Uterus (tissue), 4 donors: Measurements from ENCODE around the gene IGFBP1. TPM values are rescaled to one million over a fixed set of nuclear protein-coding genes. Genes with fewer than 3 reads are reported as not detected.

Experiments used
- DNase-seq, 2 donors: peaks; one replicate each; pipeline ENCODE4 v3.0.0-alpha.2; 2019 to 2020
- H3K27ac ChIP-seq, 2 donors: fragments of 200-600 bp; sonication (generic); 1 replicate in 1 of 2; 2 replicates in 1 of 2; pipeline ENCODE4 v1.5.1; 2016 to 2018
- H3K27me3 ChIP-seq, 2 donors: fragments of 200-600 bp; sonication (generic); one replicate each; pipeline ENCODE4 v1.5.1; 2018 to 2019; ENCODE audit warnings: control low read depth in 1 of 2
- H3K36me3 ChIP-seq, 2 donors: fragments of 200-600 bp; sonication (generic); one replicate each; pipeline ENCODE4 v1.5.1; 2019; ENCODE audit warnings: control low read depth in 1 of 2
- H3K4me1 ChIP-seq, 2 donors: fragments of 200-600 bp; sonication (generic); one replicate each; pipeline ENCODE4 v1.5.1; 2018 to 2019; ENCODE audit warnings: control low read depth in 1 of 2
- H3K4me3 ChIP-seq, 2 donors: fragments of 200-600 bp; sonication (generic); 1 replicate in 1 of 2; 2 replicates in 1 of 2; pipeline ENCODE4 v1.5.1; 2018 to 2019; ENCODE audit warnings: mild to moderate bottlenecking in 1 of 2
- H3K9me3 ChIP-seq, 2 donors: fragments of 200-600 bp; sonication (generic); one replicate each; pipeline ENCODE4 v1.5.1; 2019; ENCODE audit warnings: control low read depth in 1 of 2
- POLR2A ChIP-seq, 2 donors: fragments of 450-650 bp; IDR thresholded peaks; one replicate each; pipeline ENCODE4 v1.6.1; 2016; ENCODE audit warnings: antibody characterized with exemption in 2 of 2, mild to moderate bottlenecking in 1 of 2, moderate library complexity in 1 of 2
- intact Hi-C: fragments of 100-400 bp; cut with DNase I; formaldehyde crosslinking; loops from one replicate; pipeline ENCODE4 v1.15.1; 2023; ENCODE audit warnings: low total_unique reads
- total RNA-seq, 4 donors: library from RNA; depleted of rRNA in 3 of 4; stranded (reverse); fragments of >200 nt in 3 of 4; gene quantifications; one replicate each; pipeline versions ENCODE4 v1.1.0 to v1.2.4, GENCODE V29; 2014 to 2023
- TF ChIP-seq, protein P1 (sequence below), 4 experiments: fragments of 200-600 bp in 2 of 4; fragments of 450-650 bp in 2 of 4; sonication (generic) in 2 of 4; IDR thresholded peaks; one replicate each; pipeline ENCODE4 v1.5.1; 2016 to 2019; ENCODE audit warnings: antibody characterized with exemption in 4 of 4, mild to moderate bottlenecking in 2 of 4, moderate library complexity in 1 of 4
- donor health status: DM: yes; HTN: yes; CAD: no.

Gene IGFBP1
- total RNA-seq, 4 donors from 2014 or later, result 1.9 TPM; not detected in 3

DNA sequence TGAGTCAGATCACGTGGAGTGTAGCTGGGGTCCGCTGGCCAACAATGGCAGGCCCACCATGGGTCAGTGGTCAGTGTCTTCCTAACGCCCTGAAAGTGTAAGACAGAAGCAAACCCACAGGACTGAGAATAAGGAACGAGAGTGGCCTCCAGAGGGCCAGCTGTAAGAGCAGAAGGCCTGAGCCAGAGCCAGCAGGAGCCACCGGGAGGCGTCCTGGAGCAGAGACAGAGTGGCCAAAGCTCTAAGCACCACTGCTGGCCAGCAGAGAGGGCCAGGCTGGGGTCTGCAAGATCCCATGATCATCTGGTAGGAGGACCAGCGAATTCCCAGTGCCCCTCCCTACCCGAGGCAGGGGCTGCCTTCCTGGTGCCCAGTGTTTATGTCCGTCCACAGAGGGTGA is 24.6 kb upstream of the IGFBP1 start:
- H3K9me3 ChIP-seq, result no peaks in the 10 kb centered on the region
- H3K4me1 ChIP-seq, result no peaks in the 10 kb centered on the region
- no peak for DNase-seq
- no peaks in the 10 kb centered on the region for H3K27me3 ChIP-seq
- H3K4me3 ChIP-seq, result no peak overlapping the region
- no peaks in the 10 kb centered on the region for H3K36me3 ChIP-seq
- no peak for TF ChIP-seq POLR2A (IDR thresholded peaks at IDR 0.05)
- TF ChIP-seq, protein P1, sequence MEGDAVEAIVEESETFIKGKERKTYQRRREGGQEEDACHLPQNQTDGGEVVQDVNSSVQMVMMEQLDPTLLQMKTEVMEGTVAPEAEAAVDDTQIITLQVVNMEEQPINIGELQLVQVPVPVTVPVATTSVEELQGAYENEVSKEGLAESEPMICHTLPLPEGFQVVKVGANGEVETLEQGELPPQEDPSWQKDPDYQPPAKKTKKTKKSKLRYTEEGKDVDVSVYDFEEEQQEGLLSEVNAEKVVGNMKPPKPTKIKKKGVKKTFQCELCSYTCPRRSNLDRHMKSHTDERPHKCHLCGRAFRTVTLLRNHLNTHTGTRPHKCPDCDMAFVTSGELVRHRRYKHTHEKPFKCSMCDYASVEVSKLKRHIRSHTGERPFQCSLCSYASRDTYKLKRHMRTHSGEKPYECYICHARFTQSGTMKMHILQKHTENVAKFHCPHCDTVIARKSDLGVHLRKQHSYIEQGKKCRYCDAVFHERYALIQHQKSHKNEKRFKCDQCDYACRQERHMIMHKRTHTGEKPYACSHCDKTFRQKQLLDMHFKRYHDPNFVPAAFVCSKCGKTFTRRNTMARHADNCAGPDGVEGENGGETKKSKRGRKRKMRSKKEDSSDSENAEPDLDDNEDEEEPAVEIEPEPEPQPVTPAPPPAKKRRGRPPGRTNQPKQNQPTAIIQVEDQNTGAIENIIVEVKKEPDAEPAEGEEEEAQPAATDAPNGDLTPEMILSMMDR (IDR thresholded peaks at IDR 0.05), result no peak
- intact Hi-C loops, result no loop called here
- no peak overlapping the region for H3K27ac ChIP-seq

DNA sequence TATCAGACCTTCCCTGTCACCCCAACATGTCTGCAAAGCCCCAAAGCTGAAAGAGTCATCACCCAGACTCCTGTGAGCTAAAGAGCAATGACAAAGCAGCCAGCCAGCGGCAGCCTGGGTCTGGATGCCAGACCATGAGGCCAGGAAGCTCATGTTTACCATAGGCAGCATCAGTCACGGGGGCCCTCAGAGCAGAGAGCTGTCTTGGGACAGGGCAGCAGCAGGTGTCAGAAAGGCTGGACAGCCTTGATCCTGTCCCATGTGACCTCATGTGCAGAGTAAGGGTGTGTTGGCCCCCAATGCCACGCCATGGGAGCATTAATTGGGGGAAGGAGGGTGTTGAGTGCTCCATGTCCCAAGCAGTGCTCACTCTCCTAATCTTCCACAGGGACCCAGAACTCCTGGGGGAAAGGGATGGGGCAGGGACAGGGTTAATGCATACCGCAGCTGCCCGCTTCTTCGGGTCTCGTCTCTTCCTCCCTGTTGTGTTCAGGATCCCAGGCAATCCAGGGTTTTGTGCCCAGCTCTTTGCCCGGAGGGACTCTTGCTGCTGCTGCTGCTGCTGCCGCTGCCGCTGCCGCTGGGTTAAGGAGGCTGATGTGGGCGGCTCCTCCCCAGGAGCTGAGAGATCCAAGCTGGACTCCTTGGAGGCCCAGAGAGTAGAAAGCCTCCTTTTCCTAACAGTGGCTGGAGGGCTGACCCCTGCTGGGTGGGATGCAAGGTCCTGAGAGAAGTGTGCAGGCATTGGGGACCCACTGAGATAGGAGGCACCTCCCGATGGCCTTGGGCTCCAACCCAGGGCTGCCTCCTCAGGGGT is 22.5 kb upstream of the IGFBP1 start:
- DNase-seq, result no peak
- Histone ChIP-seq H3K27ac (no peak overlapping the region), H3K4me3 (no peak overlapping the region), H3K27me3 (no peaks in the 10 kb centered on the region), H3K36me3 (no peaks in the 10 kb centered on the region), H3K9me3 (no peaks in the 10 kb centered on the region), H3K4me1 (no peaks in the 10 kb centered on the region)
- intact Hi-C loops, result no loop called here
- TF ChIP-seq, protein P1 (IDR thresholded peaks at IDR 0.05), result no peak
- TF ChIP-seq POLR2A (IDR thresholded peaks at IDR 0.05), result no peak

DNA sequence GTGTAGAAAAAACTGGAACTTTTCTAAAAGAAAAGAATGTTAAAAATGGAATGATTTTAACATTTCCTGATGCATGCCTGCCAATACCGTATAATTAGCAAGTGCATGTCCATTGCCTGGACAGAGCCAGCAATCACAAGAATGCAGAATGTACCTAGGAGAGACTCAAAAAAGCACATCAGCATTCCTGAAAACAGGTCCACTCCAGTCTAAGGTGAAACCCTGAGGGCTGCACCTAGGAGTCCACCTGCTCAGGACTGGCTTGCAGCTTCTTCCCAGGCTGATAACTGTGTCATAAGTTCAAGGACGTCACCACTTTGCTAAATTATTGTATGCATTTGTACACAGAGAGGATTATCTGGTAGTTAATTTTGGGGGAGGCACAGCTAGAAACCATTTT is 20.8 kb upstream of the IGFBP1 start:
- Histone ChIP-seq H3K9me3 (no peaks in the 10 kb centered on the region), H3K36me3 (no peaks in the 10 kb centered on the region), H3K27ac (no peak overlapping the region), H3K4me3 (no peak overlapping the region), H3K4me1 (no peaks in the 10 kb centered on the region), H3K27me3 (no peaks in the 10 kb centered on the region)
- TF ChIP-seq, protein P1 (IDR thresholded peaks at IDR 0.05), result no peak
- no peak for TF ChIP-seq POLR2A (IDR thresholded peaks at IDR 0.05)
- intact Hi-C loops, result no loop called here
- DNase-seq, result no peak

DNA sequence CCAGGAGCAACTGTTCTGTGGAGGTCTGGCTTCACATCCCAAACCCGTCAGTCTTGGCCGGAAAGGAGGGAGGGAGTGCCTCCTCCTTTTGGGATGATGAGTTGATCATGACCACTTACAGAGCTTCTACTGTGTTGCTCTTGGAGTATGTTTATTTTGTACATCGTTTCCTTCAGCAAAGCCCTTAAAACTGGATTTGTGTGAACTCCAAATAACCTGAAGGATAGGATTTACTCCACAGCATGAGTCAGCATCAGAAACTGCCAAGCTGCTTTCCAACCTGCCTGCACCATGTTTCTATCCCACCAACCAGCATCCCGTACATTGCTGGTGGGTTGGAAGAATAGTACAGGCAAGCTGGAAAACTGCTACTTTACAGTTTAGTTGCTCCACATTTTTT is 18.9 kb upstream of the IGFBP1 start:
- H3K27ac ChIP-seq, result no peak overlapping the region
- H3K27me3 ChIP-seq, result no peaks in the 10 kb centered on the region
- TF ChIP-seq POLR2A (IDR thresholded peaks at IDR 0.05), result no peak
- TF ChIP-seq, protein P1 (IDR thresholded peaks at IDR 0.05), result no peak
- DNase-seq, result no peak
- H3K4me3 ChIP-seq, result no peak overlapping the region
- no peaks in the 10 kb centered on the region for H3K9me3 ChIP-seq
- no peaks in the 10 kb centered on the region for H3K4me1 ChIP-seq
- intact Hi-C loops, result no loop called here
- no peaks in the 10 kb centered on the region for H3K36me3 ChIP-seq

DNA sequence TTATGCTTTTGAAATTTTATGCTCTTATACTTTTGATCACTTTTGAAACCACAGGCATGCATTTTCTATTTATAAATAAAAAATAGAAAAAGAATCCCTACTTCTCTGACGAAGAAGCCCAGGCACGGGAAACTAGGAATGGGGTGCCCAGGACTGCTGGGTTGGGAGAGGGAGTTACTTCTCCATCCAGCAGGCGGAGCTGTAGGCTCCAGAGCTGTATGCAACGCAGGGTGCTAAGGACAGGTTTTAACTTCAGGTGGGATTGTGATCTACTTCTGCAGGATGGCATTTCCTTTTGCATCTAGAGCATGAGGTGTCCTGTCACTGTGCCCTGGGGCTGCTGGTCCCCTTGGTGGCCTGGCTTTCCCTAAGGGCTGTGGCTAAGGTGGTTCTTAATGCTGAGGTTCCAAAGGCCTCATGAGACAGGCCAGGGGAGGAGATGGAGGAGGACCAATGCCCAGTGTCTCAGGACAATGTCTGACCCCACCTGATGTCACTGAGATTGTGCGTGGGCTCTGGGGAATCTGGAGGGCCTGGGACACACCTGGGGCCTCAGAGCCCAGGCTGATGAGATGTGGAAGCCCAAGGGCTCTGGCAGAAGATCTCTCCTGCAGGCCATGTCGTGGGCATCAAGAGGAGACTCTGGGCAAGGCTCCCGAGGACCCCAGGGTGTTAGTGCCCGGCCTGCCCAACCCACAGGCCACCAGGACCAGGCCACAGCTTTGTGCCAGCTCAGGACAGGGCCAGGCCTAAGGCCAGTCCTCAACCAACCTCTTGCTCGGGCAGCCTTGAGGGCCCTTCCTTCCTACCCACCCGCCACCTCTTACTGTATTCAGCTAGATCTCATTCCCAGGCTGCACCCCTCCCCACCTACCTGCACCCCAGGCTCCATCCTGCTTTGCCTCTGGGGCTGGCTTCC is 15.9 kb upstream of the IGFBP1 start:
- intact Hi-C loops, result no loop called here
- Histone ChIP-seq H3K27me3 (no peaks in the 10 kb centered on the region), H3K4me3 (no peak overlapping the region), H3K36me3 (no peaks in the 10 kb centered on the region), H3K4me1 (no peaks in the 10 kb centered on the region), H3K27ac (no peak overlapping the region), H3K9me3 (no peaks in the 10 kb centered on the region)
- no peak for DNase-seq
- TF ChIP-seq POLR2A (IDR thresholded peaks at IDR 0.05), result no peak
- TF ChIP-seq, protein P1 (IDR thresholded peaks at IDR 0.05), result no peak
